Sigmoid colon (tissue), 7 donors: ENCODE data around the gene PLXND1. TPM values are rescaled to one million over a fixed set of nuclear protein-coding genes. Genes with fewer than 3 reads are reported as not detected.

Experiments used
- DNase-seq: peaks from one replicate; pipeline ENCODE4 v3.0.0-alpha.2; 2019
- H3K27ac ChIP-seq, 4 donors: fragments of 200-600 bp; sonication (generic); one replicate each; pipeline ENCODE4 v1.5.1; 2016 to 2019; ENCODE audit warnings: mild to moderate bottlenecking in 1 of 4
- H3K27me3 ChIP-seq, 3 donors: fragments of 200-600 bp; sonication (generic); one replicate each; pipeline ENCODE4 v1.5.1; 2019; ENCODE audit warnings: mild to moderate bottlenecking in 1 of 3
- H3K36me3 ChIP-seq, 4 donors: fragments of 200-600 bp; sonication (generic); one replicate each; pipeline ENCODE4 v1.5.1; 2016 to 2019
- H3K4me1 ChIP-seq, 4 donors: fragments of 200-600 bp; sonication (generic); one replicate each; pipeline ENCODE4 v1.5.1; 2017 to 2019
- H3K4me3 ChIP-seq, 4 donors: fragments of 200-600 bp; sonication (generic); one replicate each; pipeline ENCODE4 v1.5.1; 2017 to 2019; ENCODE audit warnings: mild to moderate bottlenecking in 2 of 4, moderate library complexity in 1 of 4
- H3K9me3 ChIP-seq, 4 donors: fragments of 200-600 bp in 3 of 4; sonication (generic) in 3 of 4; one replicate each; pipeline versions ENCODE4 v1.5.1 to v1.6.1; 2013 to 2019
- EP300 ChIP-seq, 4 donors: sonication (generic); formaldehyde crosslinking; IDR thresholded peaks; one replicate each; pipeline ENCODE4 v1.6.1; 2017; ENCODE audit warnings: antibody characterized with exemption in 4 of 4
- POLR2A ChIP-seq, 2 donors: fragments of 450-650 bp; IDR thresholded peaks; one replicate each; pipeline ENCODE4 v1.6.1; 2016; ENCODE audit warnings: antibody characterized with exemption in 2 of 2, mild to moderate bottlenecking in 2 of 2, moderate library complexity in 2 of 2
- POLR2AphosphoS5 ChIP-seq, 4 donors: sonication (generic); formaldehyde crosslinking; IDR thresholded peaks; one replicate each; pipeline ENCODE4 v1.6.1; 2017; ENCODE audit warnings: antibody characterized with exemption in 4 of 4
- WGBS, 2 donors: extraction: QIAGEN DNeasy Blood & Tissue Kit; methylation state at CpG; one replicate each; pipeline ENCODE4 v1.1.7; 2013; 5-methylcytosine and 5-hydroxymethylcytosine counted together
- intact Hi-C: fragments of 100-400 bp; cut with DNase I; formaldehyde crosslinking; loops from one replicate; pipeline ENCODE4 v1.15.1; 2023
- polyA plus RNA-seq, 3 donors: library from polyadenylated mRNA; stranded (reverse); fragments of 200-250 nt; gene quantifications; one replicate each; pipeline ENCODE4 v1.2.3, GENCODE V29; 2013
- total RNA-seq, 4 donors: library from RNA; depleted of rRNA; stranded (reverse); fragments of >200 nt; gene quantifications; one replicate each; pipeline ENCODE4 v1.1.0, GENCODE V29; 2016
- TF ChIP-seq, protein P1 (sequence below), 4 experiments: fragments of 450-650 bp in 3 of 4; fragments of 200-600 bp in 1 of 4; IDR thresholded peaks; one replicate each; pipeline ENCODE4 v1.5.1; 2016 to 2019; ENCODE audit warnings: antibody characterized with exemption in 4 of 4, mild to moderate bottlenecking in 3 of 4, moderate library complexity in 2 of 4
- donor health status: healthy with polysubstance abuse.
- donor health status: Bipolar disorder and iron deficiency.
- donor health status: healthy.

Gene PLXND1
- total and polyA plus RNA-seq, 7 donors: 9.6 to 77.0 (median 42.0) TPM

GRCh38 chr3:129638481-129638880, 32.0 kb upstream of the PLXND1 start:
- intact Hi-C loops: no loop called here
- WGBS, 2 donors: 86 to 88% methylated on average over 3 of the region's 3 CpGs
- H3K36me3 ChIP-seq: no peaks in the 10 kb centered on the region
- H3K9me3 ChIP-seq: no peaks in the 10 kb centered on the region
- no peak overlapping the region for H3K27ac ChIP-seq
- no peak for TF ChIP-seq POLR2AphosphoS5 (IDR thresholded peaks at IDR 0.05)
- H3K4me3 ChIP-seq: no peak overlapping the region
- DNase-seq: no peak
- no peaks in the 10 kb centered on the region for H3K27me3 ChIP-seq
- no peaks in the 10 kb centered on the region for H3K4me1 ChIP-seq

GRCh38 chr3:129636082-129636481, 29.6 kb upstream of the PLXND1 start:
- H3K27me3 ChIP-seq: no peaks in the 10 kb centered on the region
- TF ChIP-seq, protein P1, sequence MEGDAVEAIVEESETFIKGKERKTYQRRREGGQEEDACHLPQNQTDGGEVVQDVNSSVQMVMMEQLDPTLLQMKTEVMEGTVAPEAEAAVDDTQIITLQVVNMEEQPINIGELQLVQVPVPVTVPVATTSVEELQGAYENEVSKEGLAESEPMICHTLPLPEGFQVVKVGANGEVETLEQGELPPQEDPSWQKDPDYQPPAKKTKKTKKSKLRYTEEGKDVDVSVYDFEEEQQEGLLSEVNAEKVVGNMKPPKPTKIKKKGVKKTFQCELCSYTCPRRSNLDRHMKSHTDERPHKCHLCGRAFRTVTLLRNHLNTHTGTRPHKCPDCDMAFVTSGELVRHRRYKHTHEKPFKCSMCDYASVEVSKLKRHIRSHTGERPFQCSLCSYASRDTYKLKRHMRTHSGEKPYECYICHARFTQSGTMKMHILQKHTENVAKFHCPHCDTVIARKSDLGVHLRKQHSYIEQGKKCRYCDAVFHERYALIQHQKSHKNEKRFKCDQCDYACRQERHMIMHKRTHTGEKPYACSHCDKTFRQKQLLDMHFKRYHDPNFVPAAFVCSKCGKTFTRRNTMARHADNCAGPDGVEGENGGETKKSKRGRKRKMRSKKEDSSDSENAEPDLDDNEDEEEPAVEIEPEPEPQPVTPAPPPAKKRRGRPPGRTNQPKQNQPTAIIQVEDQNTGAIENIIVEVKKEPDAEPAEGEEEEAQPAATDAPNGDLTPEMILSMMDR (IDR thresholded peaks at IDR 0.05): no peak
- TF ChIP-seq POLR2A (IDR thresholded peaks at IDR 0.05) (no peak), POLR2AphosphoS5 (IDR thresholded peaks at IDR 0.05) (no peak), EP300 (IDR thresholded peaks at IDR 0.05) (no peak)
- H3K4me3 ChIP-seq: no peak overlapping the region
- no peak for DNase-seq
- WGBS, 2 donors: 84 to 93% methylated on average over 3 of the region's 3 CpGs
- H3K36me3 ChIP-seq: no peaks in the 10 kb centered on the region
- H3K4me1 ChIP-seq: no peaks in the 10 kb centered on the region
- no peaks in the 10 kb centered on the region for H3K9me3 ChIP-seq
- H3K27ac ChIP-seq: no peak overlapping the region
- intact Hi-C loops: no loop called here

DNA sequence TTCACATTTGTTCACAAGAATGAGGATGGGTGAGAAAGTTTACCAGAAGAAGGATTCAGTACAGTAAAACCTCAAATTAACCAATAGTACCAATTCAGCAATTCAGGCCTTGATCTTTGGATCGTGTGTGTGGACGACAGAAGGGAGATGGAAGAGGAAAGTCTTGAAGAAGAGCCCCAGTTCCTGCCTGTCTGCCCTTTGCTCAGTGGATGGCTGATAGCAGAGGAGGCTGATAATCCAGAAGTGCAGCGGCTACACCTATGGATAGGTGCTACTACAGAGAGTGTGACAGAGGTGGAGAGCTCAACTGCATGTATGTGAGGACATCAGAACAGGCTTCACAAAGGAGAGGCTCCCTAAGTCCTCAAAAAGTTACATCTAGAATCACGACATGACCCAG, 29.2 kb upstream of the PLXND1 start:
- 95% methylated on average over 4 of the region's 4 CpGs for WGBS, 2 donors

GRCh38 chr3:129633751-129634481, 27.4 kb upstream of the PLXND1 start:
- Histone ChIP-seq H3K9me3 (no peaks in the 10 kb centered on the region), H3K27ac (no peak overlapping the region), H3K4me3 (no peak overlapping the region), H3K36me3 (no peaks in the 10 kb centered on the region), H3K4me1 (no peaks in the 10 kb centered on the region), H3K27me3 (no peaks in the 10 kb centered on the region)
- intact Hi-C loops: no loop called here
- TF ChIP-seq, protein P1 (IDR thresholded peaks at IDR 0.05): no peak
- no peak for TF ChIP-seq POLR2AphosphoS5 (IDR thresholded peaks at IDR 0.05)
- no peak for TF ChIP-seq POLR2A (IDR thresholded peaks at IDR 0.05)
- no peak for TF ChIP-seq EP300 (IDR thresholded peaks at IDR 0.05)
- WGBS, 2 donors: 81 to 88% methylated on average over 10 of the region's 10 CpGs
- no peak for DNase-seq

More for the DNA sequence above, 29.2 kb upstream of the PLXND1 start:
- Histone ChIP-seq H3K9me3 (no peaks in the 10 kb centered on the region), H3K27ac (no peak overlapping the region), H3K36me3 (no peaks in the 10 kb centered on the region), H3K4me3 (no peak overlapping the region), H3K4me1 (no peaks in the 10 kb centered on the region), H3K27me3 (no peaks in the 10 kb centered on the region)
- intact Hi-C loops: no loop called here
- DNase-seq: no peak
- TF ChIP-seq, protein P1 (IDR thresholded peaks at IDR 0.05): no peak
- no peak for TF ChIP-seq POLR2AphosphoS5 (IDR thresholded peaks at IDR 0.05)
- no peak for TF ChIP-seq POLR2A (IDR thresholded peaks at IDR 0.05)
- no peak for TF ChIP-seq EP300 (IDR thresholded peaks at IDR 0.05)

GRCh38 chr3:129632977-129633376, 26.5 kb upstream of the PLXND1 start:
- Histone ChIP-seq H3K27me3 (no peaks in the 10 kb centered on the region), H3K27ac (no peak overlapping the region), H3K4me1 (peaks cover 0 to 8% (median 6%) of the 10 kb centered on the region in 4 donors), H3K36me3 (no peaks in the 10 kb centered on the region), H3K9me3 (no peaks in the 10 kb centered on the region), H3K4me3 (no peak overlapping the region)
- intact Hi-C loops: no loop called here
- DNase-seq: no peak
- TF ChIP-seq POLR2A (IDR thresholded peaks at IDR 0.05) (no peak), EP300 (IDR thresholded peaks at IDR 0.05) (no peak), POLR2AphosphoS5 (IDR thresholded peaks at IDR 0.05) (no peak)
- TF ChIP-seq, protein P1 (IDR thresholded peaks at IDR 0.05): no peak
- 92 to 94% methylated on average over 10 of the region's 10 CpGs for WGBS, 2 donors
